Erythroblast (primary cell): Measurements from ENCODE around the gene PHLDB1.
A peak's percentile ranks its signal among the peaks of the same experiment; 100 is the strongest.
"Not testable (repeated sequence)": the region's sequence is repeated elsewhere in the genome, so short reads cannot be mapped to it uniquely, and the experiment has no call there.

Experiments used
- DNase-seq, 2 experiments: peaks; one replicate each; lab custom pipeline; 2025; lab: John Stamatoyannopoulos, UW
- GATA1 ChIP-seq: IDR thresholded peaks from 2 replicates; pipeline ENCODE4 v1.6.1; 2011; ENCODE audit warnings: low read depth, mild to moderate bottlenecking, control low read depth, low read length, moderate library complexity
- POLR2A ChIP-seq: IDR thresholded peaks from 2 replicates; pipeline ENCODE4 v1.6.1; 2011; ENCODE audit warnings: mild to moderate bottlenecking, low read length

The PHLDB1 gene

DNA sequence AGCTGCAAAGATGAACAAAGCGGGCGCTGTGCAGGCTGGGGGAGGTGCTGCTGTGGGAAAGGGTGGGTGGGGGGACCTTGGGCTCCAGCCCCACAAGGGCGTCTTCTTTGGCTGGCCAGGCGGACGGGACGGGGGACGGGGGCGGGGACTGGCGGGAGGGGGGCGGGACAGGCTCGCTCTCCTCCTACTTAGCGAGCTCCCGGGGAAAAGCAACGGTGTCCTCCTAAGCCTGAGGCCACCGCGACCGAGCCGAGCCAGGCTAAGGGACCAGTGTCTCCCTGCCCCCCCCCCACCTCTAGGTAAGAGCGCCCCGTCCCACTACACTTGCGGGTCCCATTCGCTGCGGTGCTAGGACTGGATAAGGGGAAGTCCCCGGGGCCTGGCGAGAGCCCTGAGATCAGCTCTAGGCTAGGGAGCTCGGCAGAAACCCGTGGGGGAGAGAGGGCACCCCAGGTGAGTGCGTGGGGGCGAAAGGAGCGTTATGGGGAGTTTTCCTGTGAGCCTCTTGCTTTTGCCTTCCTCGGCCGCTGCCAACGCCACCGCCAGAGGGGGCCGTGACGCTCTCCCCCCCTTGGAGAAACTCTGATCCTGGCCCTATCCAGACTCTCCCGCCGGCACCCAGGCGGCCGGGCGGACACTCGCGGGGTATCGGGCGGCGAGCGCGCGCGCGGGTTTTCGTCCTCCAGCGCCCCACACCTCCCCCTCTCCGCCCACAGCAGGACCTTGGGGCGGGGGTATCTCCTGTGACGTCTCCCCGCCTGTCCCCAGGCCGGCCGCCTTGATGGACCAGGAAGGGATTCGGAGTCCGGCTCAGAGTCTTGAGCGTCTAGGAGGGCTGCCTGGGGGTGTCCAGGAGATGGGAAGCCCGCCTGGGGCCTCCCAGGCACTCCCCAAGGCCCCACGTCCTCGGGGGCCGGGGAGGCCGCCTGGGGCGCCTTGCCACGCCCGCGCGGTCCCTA is at the start of gene PHLDB1:
PHLDB1 (plus strand) TSS at position 215 of the 959 bp plus-strand sequence. CDS start 6,222 bp downstream, outside the sequence.
- TF ChIP-seq POLR2A = no peak
- TF ChIP-seq GATA1 = no peak
- DNase-seq = peak; percentile 52 to 75

GRCh38 chr11:118560806-118561205 is 46.6 kb upstream of the PHLDB1 start:
- no peak for TF ChIP-seq GATA1
- TF ChIP-seq POLR2A = no peak
- DNase-seq = no peak

DNA sequence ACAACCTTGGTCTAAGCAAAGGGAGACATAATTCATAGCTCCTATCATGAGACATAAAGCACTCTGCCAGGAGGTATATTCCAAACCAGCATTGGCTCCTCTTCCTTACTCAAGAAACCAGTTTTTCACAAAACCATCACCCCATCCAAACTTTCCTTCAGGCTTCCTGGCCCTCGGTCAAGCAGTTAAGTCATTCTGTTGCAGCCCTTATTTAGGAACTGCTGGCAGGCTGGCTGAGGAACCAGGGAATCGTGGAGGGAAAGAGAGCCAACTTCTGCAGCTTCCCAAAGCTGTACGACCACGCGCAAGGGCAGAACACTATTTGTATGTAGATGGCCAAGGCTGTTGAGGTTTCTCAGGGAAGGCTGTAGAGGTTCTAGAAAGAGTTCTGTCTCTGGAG is 42.4 kb upstream of the PHLDB1 start:
- no peak for DNase-seq
- no peak for TF ChIP-seq POLR2A
- TF ChIP-seq GATA1 = no peak

- no peak for DNase-seq
These were observed 37.7 kb upstream of the PHLDB1 start for GRCh38 chr11:118569670-118570069.

DNA sequence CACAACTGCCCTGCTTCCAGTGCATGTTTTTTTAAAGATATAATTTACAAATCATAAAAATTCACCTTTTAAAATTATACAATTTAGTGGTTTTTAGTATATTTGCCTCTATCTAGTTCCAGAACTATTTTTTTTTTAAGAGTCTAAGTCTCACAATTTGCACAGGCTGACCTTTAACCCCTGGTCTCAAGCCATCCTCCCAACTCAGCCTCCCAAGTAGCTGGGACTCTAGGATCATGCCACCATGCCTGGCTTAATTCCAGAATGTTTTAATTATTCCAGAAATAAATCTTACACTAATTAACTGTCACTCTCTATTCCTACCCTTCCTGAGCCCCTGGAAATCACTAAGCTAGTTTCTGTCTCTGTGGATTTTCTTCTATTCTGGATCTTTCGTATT is 36.6 kb upstream of the PHLDB1 start:
- TF ChIP-seq POLR2A (no peak), GATA1 (no peak)
- DNase-seq = no peak

More at GRCh38 chr11:118569670-118570069, 37.7 kb upstream of the PHLDB1 start:
- no peak for TF ChIP-seq GATA1
- TF ChIP-seq POLR2A = no peak

DNA sequence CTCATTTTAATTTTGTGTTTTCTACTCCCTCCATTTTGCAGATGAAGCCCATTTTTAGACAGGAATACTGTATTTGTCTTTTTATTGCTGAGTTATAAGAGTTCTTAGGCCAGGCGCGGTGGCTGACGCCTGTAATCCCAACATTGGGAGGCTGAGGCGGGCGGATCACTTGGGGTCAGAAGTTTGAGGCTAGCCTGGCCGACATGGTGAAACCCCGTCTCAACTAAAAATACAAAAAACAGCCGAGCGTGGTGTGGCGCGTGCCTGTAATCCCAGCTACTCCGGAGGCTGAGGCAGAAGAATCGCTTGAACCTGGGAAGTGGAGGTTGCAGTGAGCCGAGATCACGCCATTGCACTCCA is 35.7 kb upstream of the PHLDB1 start:
- DNase-seq = not testable (repeated sequence)

DNA sequence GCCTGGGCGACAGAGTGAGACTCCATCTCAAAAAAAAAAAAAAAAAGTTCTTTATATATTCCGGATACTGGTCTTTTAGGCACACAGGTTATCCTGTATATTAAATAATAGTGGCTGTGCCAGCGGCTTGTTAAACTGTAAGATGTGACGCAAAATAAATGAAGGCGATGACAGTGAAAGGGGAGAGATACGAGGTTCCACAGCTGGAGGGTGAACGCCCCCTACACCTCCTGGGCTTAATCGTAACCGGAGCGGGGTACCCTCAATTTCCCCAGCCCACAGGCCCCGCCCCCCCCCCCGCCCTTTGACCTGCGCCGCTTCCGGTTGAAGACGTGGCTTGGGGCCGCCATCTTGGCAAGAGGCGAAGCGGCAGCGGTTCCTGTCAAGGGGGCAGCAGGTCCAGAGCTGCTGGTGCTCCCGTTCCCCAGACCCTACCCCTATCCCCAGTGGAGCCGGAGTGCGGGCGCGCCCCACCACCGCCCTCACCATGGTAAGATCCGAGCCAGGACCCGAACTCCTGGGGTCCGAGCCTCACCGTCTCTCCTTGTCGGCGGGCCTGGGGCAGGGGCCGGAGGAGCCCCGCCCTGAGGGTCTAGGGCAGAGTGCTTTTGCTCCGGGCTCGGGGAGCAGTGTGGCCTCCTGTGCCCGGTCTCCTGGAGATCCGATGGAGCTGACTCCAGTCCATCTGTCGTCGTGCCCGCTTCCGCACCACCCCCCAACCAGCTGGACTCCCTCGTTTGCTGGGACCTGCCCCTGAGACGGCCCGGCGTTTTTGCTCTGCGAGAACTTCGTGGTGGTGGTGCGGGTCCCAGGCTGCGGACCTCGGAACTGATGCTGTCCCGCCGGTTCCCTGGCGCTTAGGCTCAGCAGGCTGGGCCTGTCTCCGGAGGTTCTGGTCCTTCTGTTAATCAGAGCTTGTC is 35.1 kb upstream of the PHLDB1 start, which contains the start of gene ARCN1:
ARCN1 (plus strand) TSS at position 349 of the 920 bp plus-strand sequence; CDS start at position 488, 139 bp downstream.
- peak; percentile 88 to 89 for DNase-seq
- TF ChIP-seq GATA1 (no peak), POLR2A (peak; percentile 63)

GRCh38 chr11:118572981-118573550 is 34.3 kb upstream of the PHLDB1 start:
- TF ChIP-seq POLR2A (no peak), GATA1 (no peak)
- peak; percentile 71 to 77 for DNase-seq

- TF ChIP-seq POLR2A (no peak), GATA1 (no peak)
- no peak for DNase-seq
These were observed 32.8 kb upstream of the PHLDB1 start for GRCh38 chr11:118574636-118575035.

DNA sequence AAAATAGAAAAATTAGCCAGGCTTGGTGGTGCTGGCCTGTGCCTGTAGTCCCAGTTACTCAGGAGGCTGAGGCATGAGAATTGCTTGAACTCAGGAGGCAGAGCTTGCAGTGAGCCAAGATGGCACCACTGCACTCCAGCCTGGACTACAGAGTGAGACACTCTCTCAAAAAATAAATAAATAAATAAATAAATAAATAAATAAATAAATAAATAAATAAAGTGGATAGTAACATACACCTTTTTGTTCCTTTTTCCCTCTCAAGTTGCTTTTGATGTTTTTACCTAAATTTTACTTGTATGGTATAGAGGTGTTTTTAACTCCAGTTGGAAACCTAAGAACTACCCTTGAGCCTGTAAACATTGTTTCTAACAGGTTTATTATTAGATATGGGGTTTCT is 29.4 kb upstream of the PHLDB1 start:
- not testable (repeated sequence) for DNase-seq

GRCh38 chr11:118581057-118581456 is 26.4 kb upstream of the PHLDB1 start:
- TF ChIP-seq POLR2A = no peak
- TF ChIP-seq GATA1 = no peak
- DNase-seq = no peak

GRCh38 chr11:118587952-118588351 is 19.5 kb upstream of the PHLDB1 start:
- TF ChIP-seq POLR2A (no peak), GATA1 (no peak)
- DNase-seq = no peak

DNA sequence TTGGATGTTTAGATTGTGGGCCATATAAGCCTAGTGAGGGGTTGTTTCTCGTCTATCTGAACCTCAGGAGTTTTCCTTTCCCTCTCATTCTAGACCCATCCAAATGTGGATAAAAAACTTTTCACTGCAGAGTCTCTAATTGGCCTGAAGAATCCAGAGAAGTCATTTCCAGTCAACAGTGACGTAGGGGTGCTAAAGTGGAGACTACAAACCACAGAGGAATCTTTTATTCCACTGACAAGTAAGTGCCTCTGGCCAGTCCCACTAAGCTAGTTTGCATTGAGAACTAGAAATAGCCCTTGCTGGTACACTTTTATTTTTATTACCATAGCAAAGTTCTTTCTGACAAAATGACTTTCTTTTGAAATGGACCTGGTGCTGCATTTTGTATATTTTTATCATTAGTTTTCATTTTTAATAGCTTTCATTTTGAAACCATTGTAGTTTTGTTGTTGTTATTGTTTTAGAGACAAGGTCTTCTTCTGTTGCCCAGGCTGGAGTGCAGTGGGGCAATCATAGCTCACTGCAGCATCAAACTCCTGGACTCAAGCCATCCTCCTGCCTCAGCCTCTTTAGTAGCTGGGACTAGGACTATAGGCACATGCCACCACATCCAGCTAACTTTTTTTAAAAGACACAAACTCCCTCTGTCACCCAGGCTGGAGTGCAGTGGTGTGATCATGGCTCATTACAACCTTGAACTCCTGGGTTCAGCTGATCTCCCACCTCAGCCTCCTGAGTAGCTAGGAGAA is 14.6 kb upstream of the PHLDB1 start:
- TF ChIP-seq POLR2A (no peak), GATA1 (no peak)
- DNase-seq = no peak

- DNase-seq = peak; percentile 49 to 68
These were observed 12.4 kb upstream of the PHLDB1 start for GRCh38 chr11:118594984-118595383.
